Measurements from ENCODE around the gene SLC26A11. TPM values are rescaled to one million over a fixed set of nuclear protein-coding genes. Genes with fewer than 3 reads are reported as not detected.

Gene SLC26A11
- total and polyA plus RNA-seq, 2 of the 13 experiments (the other 11 are each of a cell fraction or from before 2014, with no cell fraction given) = 8.7 to 13.2 TPM

GRCh38 chr17:80261159-80261894 is 41.1 kb downstream of the SLC26A11 start (continued):
- TF ChIP-seq ZBTB21 (CRISPR knock-in tag; IDR thresholded peaks at IDR 0.05) (0 out of 2 replicates have a peak, but pooled peaks have one; percentile 28), RXRA (CRISPR knock-in tag; IDR thresholded peaks at IDR 0.05) (peak; percentile 94), CBX1 (IDR thresholded peaks at IDR 0.05; ENCODE audit: low read depth) (peak; percentile 11), SP140L (CRISPR knock-in tag; IDR thresholded peaks at IDR 0.05; ENCODE audit: borderline replicate concordance) (0 out of 2 replicates have a peak, but pooled peaks have one; percentile 77), E2F5 (CRISPR knock-in tag; conservative IDR thresholded peaks at IDR 0.05) (peak; percentile 30; the same call in 1 of the 2 replicates), ZNF354B (CRISPR knock-in tag; IDR thresholded peaks at IDR 0.05) (0 out of 2 replicates have a peak, but pooled peaks have one; percentile 85), ZSCAN30 (CRISPR knock-in tag; IDR thresholded peaks at IDR 0.05) (no peak; the same call in 1 of the 2 replicates), SMAD3 (CRISPR knock-in tag; IDR thresholded peaks at IDR 0.05) (peak; percentile 80), ZNF557 (CRISPR knock-in tag; IDR thresholded peaks at IDR 0.05) (0 out of 2 replicates have a peak, but pooled peaks have one; percentile 75), SAFB2 (CRISPR knock-in tag; IDR thresholded peaks at IDR 0.05; ENCODE audit: borderline replicate concordance, low read depth) (no peak), MAFK (conservative IDR thresholded peaks at IDR 0.05 in 1 of 2, IDR thresholded peaks at IDR 0.05 in 1 of 2; ENCODE audit: low read length in 2 of 2) (no peak), ZNF761 (CRISPR knock-in tag; conservative IDR thresholded peaks at IDR 0.05) (peak; percentile 91; the same call in 1 of the 2 replicates), HNF4G (IDR thresholded peaks at IDR 0.05; ENCODE audit: borderline replicate concordance, low read depth, low read length) (peak; percentile 68; the same call in 1 of the 2 replicates), HNF4G (CRISPR knock-in tag; IDR thresholded peaks at IDR 0.05; ENCODE audit: borderline replicate concordance, low read depth) (no peak; the same call in 1 of the 2 replicates), ZSCAN20 (CRISPR knock-in tag; IDR thresholded peaks at IDR 0.05; ENCODE audit: borderline replicate concordance) (peak; percentile 92; the same call in 1 of the 2 replicates), ZNF225 (CRISPR knock-in tag; IDR thresholded peaks at IDR 0.05) (no peak; the same call in 1 of the 2 replicates), ZNF207 (IDR thresholded peaks at IDR 0.05; ENCODE audit: borderline replicate concordance) (no peak), ZFP36L2 (CRISPR knock-in tag; IDR thresholded peaks at IDR 0.05) (peak; percentile 65; the same call in 1 of the 2 replicates), ZNF350 (CRISPR knock-in tag; IDR thresholded peaks at IDR 0.05; ENCODE audit: borderline replicate concordance, low read depth) (peak; percentile 94), NFIC (IDR thresholded peaks at IDR 0.05; ENCODE audit: low read length) (peak; percentile 52; the same call in 1 of the 2 replicates), ZNF879 (CRISPR knock-in tag; IDR thresholded peaks at IDR 0.05) (0 out of 2 replicates have a peak, but pooled peaks have one; percentile 37), IKZF4 (CRISPR knock-in tag; IDR thresholded peaks at IDR 0.05; ENCODE audit: borderline replicate concordance, low read depth, not compliant biosample characterization) (no peak), GATAD2A (CRISPR knock-in tag; IDR thresholded peaks at IDR 0.05) (peak; percentile 93), ZSCAN9 (CRISPR knock-in tag; IDR thresholded peaks at IDR 0.05; ENCODE audit: borderline replicate concordance) (no peak; the same call in 1 of the 2 replicates), ELF3 (CRISPR knock-in tag; IDR thresholded peaks at IDR 0.05) (peak; percentile 91)
- TF ChIP-seq, protein P1, sequence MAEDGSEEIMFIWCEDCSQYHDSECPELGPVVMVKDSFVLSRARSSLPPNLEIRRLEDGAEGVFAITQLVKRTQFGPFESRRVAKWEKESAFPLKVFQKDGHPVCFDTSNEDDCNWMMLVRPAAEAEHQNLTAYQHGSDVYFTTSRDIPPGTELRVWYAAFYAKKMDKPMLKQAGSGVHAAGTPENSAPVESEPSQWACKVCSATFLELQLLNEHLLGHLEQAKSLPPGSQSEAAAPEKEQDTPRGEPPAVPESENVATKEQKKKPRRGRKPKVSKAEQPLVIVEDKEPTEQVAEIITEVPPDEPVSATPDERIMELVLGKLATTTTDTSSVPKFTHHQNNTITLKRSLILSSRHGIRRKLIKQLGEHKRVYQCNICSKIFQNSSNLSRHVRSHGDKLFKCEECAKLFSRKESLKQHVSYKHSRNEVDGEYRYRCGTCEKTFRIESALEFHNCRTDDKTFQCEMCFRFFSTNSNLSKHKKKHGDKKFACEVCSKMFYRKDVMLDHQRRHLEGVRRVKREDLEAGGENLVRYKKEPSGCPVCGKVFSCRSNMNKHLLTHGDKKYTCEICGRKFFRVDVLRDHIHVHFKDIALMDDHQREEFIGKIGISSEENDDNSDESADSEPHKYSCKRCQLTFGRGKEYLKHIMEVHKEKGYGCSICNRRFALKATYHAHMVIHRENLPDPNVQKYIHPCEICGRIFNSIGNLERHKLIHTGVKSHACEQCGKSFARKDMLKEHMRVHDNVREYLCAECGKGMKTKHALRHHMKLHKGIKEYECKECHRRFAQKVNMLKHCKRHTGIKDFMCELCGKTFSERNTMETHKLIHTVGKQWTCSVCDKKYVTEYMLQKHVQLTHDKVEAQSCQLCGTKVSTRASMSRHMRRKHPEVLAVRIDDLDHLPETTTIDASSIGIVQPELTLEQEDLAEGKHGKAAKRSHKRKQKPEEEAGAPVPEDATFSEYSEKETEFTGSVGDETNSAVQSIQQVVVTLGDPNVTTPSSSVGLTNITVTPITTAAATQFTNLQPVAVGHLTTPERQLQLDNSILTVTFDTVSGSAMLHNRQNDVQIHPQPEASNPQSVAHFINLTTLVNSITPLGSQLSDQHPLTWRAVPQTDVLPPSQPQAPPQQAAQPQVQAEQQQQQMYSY (CRISPR knock-in tag; IDR thresholded peaks at IDR 0.05) = 0 out of 2 replicates have a peak, but pooled peaks have one; percentile 53
- TF ChIP-seq, protein P2, sequence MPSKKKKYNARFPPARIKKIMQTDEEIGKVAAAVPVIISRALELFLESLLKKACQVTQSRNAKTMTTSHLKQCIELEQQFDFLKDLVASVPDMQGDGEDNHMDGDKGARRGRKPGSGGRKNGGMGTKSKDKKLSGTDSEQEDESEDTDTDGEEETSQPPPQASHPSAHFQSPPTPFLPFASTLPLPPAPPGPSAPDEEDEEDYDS (CRISPR knock-in tag; IDR thresholded peaks at IDR 0.05) = peak; percentile 81

Data from HepG2 (cell line).